BJ (cell line): Measurements from ENCODE around the gene RNF212. TPM values are rescaled to one million over a fixed set of nuclear protein-coding genes. Genes with fewer than 3 reads are reported as not detected.

Source experiments
- CTCF ChIA-PET: fragments of 350-600 bp; formaldehyde crosslinking; extraction: SDS; loops from one replicate; lab custom pipeline; 2021; ENCODE audit warnings: antibody characterized with exemption, inconsistent platforms; lab: Yijun Ruan, JAX
- POLR2A ChIA-PET: fragments of 300-600 bp; sonication (Branson Sonifier 250); formaldehyde crosslinking; extraction: SDS; loops from one replicate; lab custom pipeline; 2021; ENCODE audit warnings: antibody characterized with exemption; lab: Charles Lee
- DNase-seq: peaks from one replicate; pipeline ENCODE4 v3.0.0-alpha.2; 2011; ENCODE audit warnings: low read depth
- H3K27me3 ChIP-seq: 2 replicates; pipeline ENCODE4 v1.6.0; 2011; ENCODE audit warnings: low read length; ENCODE audit not compliant: control insufficient read depth, insufficient read depth
- H3K36me3 ChIP-seq: 2 replicates; pipeline ENCODE4 v1.5.1; 2011; ENCODE audit warnings: low read length; ENCODE audit not compliant: control insufficient read depth, insufficient read depth
- H3K4me3 ChIP-seq: 2 replicates; pipeline ENCODE4 v1.5.1; 2011; ENCODE audit warnings: low read depth, mild to moderate bottlenecking, control low read depth, low read length
- polyA plus RNA-seq: library from polyadenylated mRNA; depleted of rRNA; stranded (reverse); fragments of >200 nt; gene quantifications from 2 replicates; pipeline ENCODE4 v1.2.3, GENCODE V29; 2011
- TF ChIP-seq, protein P1 (sequence below): IDR thresholded peaks from 2 replicates; pipeline ENCODE4 v1.5.1; 2011; ENCODE audit warnings: low read depth, mild to moderate bottlenecking, control low read depth, inconsistent platforms, low read length, moderate library complexity; ENCODE audit not compliant: insufficient read depth

Gene RNF212
- polyA plus RNA-seq, 1 experiment, result 2.9 TPM

DNA sequence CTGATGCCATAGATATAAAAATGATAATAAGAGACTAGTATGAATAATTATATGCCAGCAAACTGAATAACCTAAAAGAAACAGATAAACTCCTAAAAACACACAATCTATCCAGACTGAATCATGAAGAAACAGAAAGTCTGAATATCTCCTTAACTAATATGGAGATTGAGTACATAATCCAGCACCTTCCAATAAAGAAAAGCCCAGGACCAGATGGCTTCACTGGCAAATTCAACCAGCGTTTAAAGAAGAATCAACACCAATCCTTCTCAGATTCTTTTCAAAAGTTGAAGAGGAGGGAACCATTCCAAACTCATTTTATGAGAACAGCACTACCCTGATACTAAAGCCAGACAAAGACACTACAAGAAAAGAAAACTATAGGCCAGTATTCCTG lies 26.5 kb upstream of the RNF212 start:
- H3K4me3 ChIP-seq, result no peak overlapping the region
- no peak for DNase-seq
- peaks cover 5% of the 10 kb centered on the region for H3K27me3 ChIP-seq
- TF ChIP-seq, protein P1, sequence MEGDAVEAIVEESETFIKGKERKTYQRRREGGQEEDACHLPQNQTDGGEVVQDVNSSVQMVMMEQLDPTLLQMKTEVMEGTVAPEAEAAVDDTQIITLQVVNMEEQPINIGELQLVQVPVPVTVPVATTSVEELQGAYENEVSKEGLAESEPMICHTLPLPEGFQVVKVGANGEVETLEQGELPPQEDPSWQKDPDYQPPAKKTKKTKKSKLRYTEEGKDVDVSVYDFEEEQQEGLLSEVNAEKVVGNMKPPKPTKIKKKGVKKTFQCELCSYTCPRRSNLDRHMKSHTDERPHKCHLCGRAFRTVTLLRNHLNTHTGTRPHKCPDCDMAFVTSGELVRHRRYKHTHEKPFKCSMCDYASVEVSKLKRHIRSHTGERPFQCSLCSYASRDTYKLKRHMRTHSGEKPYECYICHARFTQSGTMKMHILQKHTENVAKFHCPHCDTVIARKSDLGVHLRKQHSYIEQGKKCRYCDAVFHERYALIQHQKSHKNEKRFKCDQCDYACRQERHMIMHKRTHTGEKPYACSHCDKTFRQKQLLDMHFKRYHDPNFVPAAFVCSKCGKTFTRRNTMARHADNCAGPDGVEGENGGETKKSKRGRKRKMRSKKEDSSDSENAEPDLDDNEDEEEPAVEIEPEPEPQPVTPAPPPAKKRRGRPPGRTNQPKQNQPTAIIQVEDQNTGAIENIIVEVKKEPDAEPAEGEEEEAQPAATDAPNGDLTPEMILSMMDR, result no peak
- ChIA-PET CTCF (interaction anchor here (1.2 to 2.0 kb wide), 2 partner anchors 28 to 128 kb away, joined by 3 to 5 read pairs; no protein-coding TSS in a partner anchor), POLR2A (no interaction called here)
- no peaks in the 10 kb centered on the region for H3K36me3 ChIP-seq

- TF ChIP-seq, protein P1, result no peak
- POLR2A ChIA-PET, result no interaction called here
- Histone ChIP-seq H3K4me3 (no peak overlapping the region), H3K36me3 (no peaks in the 10 kb centered on the region), H3K27me3 (peaks cover 8% of the 10 kb centered on the region)
- no peak for DNase-seq
- CTCF ChIA-PET, result interaction anchor here (1.1 to 2.4 kb wide), 3 partner anchors 9 to 130 kb away, joined by 3 to 19 read pairs (median 5); no protein-coding TSS in a partner anchor
Observed at GRCh38 chr4:1137850-1138249, 24.5 kb upstream of the RNF212 start.

DNA sequence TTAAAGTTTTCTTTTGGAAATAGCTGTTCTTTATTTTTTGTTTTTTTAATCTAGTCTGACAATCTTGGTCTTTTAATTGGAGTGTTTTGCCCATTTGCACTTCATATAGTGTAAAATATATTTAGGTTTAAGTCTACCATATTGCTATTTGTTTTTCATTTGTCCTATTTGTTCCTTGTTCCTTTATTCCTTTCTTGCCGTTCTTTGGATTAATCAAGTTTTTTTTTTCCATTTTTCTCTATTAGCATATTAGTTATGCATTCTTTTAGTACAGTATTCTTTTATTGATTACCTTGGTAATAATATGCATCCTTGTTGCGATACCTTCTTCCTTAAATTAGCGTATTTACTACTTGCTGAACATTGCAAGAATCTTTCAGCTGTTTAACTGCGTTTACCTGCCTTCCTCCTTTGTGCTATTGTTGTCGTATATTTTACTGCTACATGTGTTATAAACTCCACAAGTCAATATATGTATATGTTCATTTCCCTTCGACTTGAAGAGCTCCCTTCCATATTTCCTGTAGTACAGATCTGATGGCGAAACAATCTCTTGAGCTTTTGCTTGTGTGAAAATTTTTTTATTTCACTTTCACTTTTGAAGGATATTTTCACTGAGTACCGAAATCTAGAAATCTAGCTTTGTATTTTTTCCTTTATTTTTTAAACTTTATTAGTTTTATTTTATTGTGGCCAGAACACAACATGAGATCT lies 23.9 kb upstream of the RNF212 start:
- no peak overlapping the region for H3K4me3 ChIP-seq
- TF ChIP-seq, protein P1, result no peak
- DNase-seq, result no peak
- peaks cover 6% of the 10 kb centered on the region for H3K27me3 ChIP-seq
- H3K36me3 ChIP-seq, result no peaks in the 10 kb centered on the region
- ChIA-PET POLR2A (no interaction called here), CTCF (interaction anchor here (0.6 to 2.4 kb wide), 6 partner anchors 8 to 148 kb away, joined by 3 to 19 read pairs (median 3); no protein-coding TSS in a partner anchor)

- TF ChIP-seq, protein P1, result no peak
- DNase-seq, result no peak
- H3K27me3 ChIP-seq, result peaks cover 6% of the 10 kb centered on the region
Observed at GRCh38 chr4:1136048-1136447, 22.7 kb upstream of the RNF212 start.

GRCh38 chr4:1133033-1133432 lies 19.7 kb upstream of the RNF212 start:
- TF ChIP-seq, protein P1, result no peak
- Histone ChIP-seq H3K36me3 (no peaks in the 10 kb centered on the region), H3K4me3 (no peak overlapping the region), H3K27me3 (peaks cover 4% of the 10 kb centered on the region)
- no peak for DNase-seq
- ChIA-PET POLR2A (no interaction called here), CTCF (interaction anchor here (1.0 to 5.6 kb wide), 4 partner anchors 11 to 134 kb away, joined by 3 to 120 read pairs (median 12); no protein-coding TSS in a partner anchor)

More at GRCh38 chr4:1136048-1136447, 22.7 kb upstream of the RNF212 start:
- Histone ChIP-seq H3K4me3 (no peak overlapping the region), H3K36me3 (no peaks in the 10 kb centered on the region)
- ChIA-PET POLR2A (no interaction called here), CTCF (interaction anchor here (0.6 to 2.4 kb wide), 4 partner anchors 32 to 220 kb away, joined by 3 to 19 read pairs (median 3); no protein-coding TSS in a partner anchor)
